CD4-positive, alpha-beta T cell treated with Interleukin-17A for 4 hours (primary cell): ENCODE data around the gene SLC13A5.
"Not testable (repeated sequence)": the region's sequence is repeated elsewhere in the genome, so short reads cannot be mapped to it uniquely, and the experiment has no call there.

ENCODE experiments used
- DNase-seq: peaks from one replicate; pipeline ENCODE4 v3.0.0-alpha.2; 2020; ENCODE audit warnings: mixed read lengths

Gene SLC13A5

GRCh38 chr17:6683081-6683684 is 30.0 kb downstream of the SLC13A5 start:
- no peak for DNase-seq

- DNase-seq = no peak
Observed at GRCh38 chr17:6682339-6682738, 30.8 kb downstream of the SLC13A5 start.

DNA sequence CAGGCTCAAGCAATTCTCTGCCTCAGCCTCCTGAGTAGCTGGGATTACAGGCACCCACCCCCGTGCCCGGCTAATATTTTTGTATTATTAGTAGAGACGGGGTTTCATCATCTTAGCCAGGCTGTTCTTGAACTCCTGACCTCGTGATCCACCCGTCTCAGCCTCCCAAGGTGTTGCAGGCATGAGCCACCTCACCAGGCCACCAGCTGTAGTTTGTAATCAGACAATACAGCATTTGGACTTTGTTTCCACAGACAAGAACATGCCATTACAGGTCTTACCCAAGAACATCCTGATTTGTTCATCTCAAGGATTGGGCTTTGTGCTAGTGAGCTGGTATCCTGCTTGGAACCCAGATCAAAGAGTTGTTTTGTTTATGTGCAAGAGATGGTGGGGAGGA is 31.5 kb downstream of the SLC13A5 start:
- DNase-seq = no peak

GRCh38 chr17:6681176-6681575 is 32.0 kb downstream of the SLC13A5 start:
- no peak for DNase-seq

GRCh38 chr17:6679241-6679640 is 33.9 kb downstream of the SLC13A5 start:
- no peak for DNase-seq

- no peak for DNase-seq
Observed at GRCh38 chr17:6677946-6678345, 35.2 kb downstream of the SLC13A5 start.

DNA sequence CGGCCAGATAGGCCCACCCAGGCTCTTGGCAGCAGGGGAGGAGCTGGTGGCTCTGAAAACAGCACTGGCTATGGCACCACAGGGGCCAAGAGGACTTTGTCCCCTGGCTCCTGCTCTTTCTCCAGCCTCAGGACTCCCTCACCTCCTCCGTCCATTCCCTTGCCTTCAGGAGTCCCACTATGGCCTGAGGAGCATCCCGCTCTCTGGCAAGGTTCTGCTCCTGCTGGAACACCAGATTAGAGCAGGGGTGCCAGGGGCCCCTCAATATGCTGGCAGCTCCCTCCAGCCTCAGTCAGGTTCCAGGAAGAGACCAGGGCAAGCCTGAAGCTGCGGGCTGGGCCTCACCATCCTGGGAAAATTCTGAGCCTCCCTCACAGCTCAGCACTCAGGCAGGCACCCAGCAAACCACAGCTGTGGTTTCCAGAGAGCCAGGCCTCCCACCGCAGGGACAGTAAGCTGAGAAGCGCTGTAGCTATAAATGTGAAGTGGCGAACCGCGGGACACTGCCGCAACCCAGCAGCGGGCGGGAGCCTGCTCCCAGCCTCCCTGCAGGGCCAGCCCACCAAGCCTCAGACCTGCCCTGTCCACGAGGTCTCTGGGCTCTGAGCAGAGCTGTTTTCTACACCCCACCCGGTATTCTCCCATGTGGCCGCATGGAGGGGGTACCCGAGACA is 35.9 kb downstream of the SLC13A5 start:
- DNase-seq = no peak

GRCh38 chr17:6676802-6677157 is 36.4 kb downstream of the SLC13A5 start:
- DNase-seq = no peak

- no peak for DNase-seq
Observed at GRCh38 chr17:6675201-6675825, 37.9 kb downstream of the SLC13A5 start.

- no peak for DNase-seq
Observed at GRCh38 chr17:6674586-6674985, 38.6 kb downstream of the SLC13A5 start.

GRCh38 chr17:6671431-6671830 is 41.7 kb downstream of the SLC13A5 start:
- no peak for DNase-seq

DNA sequence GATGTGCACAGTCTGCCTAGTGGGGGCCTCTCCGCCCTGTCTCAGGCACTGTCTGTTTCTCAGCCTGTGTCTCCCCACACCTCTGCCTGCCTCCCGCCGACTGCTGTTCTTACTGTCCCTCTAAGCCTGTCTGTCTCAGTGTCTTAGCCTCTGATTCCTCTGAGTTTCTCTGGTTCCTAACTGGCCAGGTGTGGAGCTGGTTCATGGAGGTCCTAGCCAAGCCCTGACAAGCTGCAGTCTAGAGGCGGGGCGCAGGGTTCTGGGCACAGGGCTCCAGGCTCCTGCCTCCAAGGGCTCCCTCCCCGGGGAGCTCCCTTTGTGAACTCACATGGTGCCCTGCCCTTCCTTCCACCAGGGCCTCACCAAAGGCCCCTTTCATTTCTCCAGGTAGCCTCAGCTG is 42.2 kb downstream of the SLC13A5 start:
- no peak for DNase-seq

- no peak for DNase-seq
Observed at GRCh38 chr17:6670571-6670970, 42.6 kb downstream of the SLC13A5 start.

DNA sequence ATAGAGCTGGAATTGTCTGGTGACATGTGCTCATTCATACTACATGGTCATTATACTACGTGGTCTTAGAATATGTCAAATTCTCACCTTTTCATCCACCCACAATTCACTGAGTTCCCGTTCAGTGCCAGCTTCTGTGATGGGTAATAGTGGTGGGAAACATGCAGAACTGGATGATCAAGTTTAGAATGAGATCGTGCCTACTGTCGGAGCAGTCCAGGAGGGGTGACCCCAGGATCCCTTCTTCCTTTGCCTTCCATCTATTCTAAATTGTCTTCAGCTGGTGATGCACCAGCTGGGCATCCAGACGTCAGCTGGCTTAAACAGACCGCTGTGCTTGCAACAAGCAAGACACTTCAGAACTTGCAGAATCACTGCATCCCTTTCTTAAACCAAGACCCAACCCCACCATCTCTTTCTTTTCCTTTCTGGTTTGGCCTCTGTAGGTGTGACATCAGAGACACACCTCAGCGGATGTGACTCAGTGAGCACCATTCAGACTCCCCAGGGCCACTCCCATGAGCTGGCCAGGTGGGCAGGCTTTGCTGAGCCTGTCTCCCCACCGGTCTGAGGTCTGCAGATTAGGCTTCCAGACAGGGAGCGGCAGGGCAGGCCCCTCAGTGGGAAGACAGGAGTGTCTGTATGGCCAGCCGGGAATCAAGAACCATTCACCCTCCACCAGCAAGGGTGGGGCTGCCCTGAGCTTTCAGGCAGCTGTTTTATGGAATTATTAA is 43.5 kb downstream of the SLC13A5 start:
- no peak for DNase-seq

- DNase-seq = no peak
Observed at GRCh38 chr17:6668727-6669425, 44.3 kb downstream of the SLC13A5 start.

- DNase-seq = no peak
Observed at GRCh38 chr17:6668219-6668618, 45.0 kb downstream of the SLC13A5 start.

- DNase-seq = no peak
Observed at GRCh38 chr17:6667516-6667915, 45.7 kb downstream of the SLC13A5 start.

DNA sequence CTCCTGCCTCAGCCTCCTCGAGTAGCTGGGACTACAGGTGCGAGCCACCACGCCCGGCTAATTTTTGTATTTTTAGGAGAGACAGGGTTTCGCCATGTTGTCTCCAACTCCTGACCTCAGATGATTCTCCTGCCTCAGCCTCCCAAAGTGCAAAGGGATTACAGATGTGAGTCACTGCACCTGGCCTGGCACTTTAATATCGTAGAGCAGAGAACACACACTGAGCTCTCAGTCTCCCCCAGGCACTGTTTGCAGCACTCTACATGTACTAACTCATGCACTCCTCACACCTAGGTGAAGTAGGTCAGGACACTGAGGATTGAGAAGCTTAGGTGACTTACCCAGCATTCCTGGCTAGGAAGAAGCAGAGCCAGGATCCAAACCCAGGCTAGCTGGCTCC is 46.6 kb downstream of the SLC13A5 start:
- no peak for DNase-seq

DNA sequence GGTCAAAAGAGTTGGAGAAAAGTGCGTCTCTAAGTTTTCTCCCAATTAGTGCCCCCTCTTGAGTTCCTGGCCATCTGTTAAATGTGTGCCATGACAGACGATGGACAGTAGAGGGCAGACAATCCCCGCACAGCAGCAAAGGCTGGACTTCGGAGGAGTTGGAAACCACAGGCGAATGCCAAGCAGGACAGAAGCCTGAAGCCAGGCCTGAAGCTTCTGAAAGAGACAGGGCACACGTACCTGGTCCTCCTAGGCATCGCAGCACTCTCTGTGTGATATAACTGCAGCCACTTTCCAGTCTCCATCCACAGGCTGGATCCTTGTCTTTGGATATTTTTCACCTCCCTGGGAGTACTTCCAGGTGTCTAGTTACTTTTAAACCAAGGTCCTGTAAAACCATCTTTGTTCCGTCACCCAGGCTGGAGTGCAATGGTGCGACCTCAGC is 47.1 kb downstream of the SLC13A5 start:
- peak; percentile 58 for DNase-seq

DNA sequence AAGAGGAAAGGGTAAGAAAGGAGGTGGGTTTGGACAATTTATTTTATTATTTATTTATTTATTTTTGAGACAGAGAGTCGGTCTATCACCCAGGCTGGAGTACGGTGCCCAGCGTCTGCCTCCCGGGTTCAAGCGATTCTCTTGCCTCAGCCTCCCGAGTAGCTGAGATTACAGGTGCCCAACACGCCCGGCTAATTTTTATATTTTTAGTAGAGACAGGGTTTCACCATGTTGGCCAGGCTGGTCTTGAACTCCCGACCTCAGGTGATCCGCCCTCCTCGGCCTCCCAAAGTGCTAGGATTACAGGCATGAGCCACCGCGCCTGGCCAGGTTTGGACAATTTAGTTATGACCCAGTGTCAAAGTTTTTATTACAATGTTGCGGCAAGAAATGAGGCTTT is 50.0 kb downstream of the SLC13A5 start:
- not testable (repeated sequence) for DNase-seq

DNA sequence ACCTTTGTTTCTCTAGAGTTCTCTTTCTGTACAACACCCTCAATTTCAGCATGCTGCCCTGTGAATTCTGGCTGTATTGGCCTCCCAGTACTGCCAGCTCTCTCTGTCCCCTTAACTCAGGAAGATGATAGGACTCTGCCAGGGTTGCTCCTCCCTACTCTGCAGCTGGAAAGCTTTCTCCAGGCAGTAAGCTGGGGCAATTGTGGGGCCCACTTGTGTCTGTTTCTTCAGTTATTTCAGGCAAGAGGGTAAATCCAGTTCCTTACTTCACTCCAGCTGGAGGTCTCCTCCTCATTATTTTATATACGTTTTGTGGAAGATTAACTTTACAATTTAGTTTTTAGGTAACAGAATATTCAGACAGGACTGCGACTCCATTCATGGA is 51.7 kb downstream of the SLC13A5 start:
- DNase-seq = no peak

DNA sequence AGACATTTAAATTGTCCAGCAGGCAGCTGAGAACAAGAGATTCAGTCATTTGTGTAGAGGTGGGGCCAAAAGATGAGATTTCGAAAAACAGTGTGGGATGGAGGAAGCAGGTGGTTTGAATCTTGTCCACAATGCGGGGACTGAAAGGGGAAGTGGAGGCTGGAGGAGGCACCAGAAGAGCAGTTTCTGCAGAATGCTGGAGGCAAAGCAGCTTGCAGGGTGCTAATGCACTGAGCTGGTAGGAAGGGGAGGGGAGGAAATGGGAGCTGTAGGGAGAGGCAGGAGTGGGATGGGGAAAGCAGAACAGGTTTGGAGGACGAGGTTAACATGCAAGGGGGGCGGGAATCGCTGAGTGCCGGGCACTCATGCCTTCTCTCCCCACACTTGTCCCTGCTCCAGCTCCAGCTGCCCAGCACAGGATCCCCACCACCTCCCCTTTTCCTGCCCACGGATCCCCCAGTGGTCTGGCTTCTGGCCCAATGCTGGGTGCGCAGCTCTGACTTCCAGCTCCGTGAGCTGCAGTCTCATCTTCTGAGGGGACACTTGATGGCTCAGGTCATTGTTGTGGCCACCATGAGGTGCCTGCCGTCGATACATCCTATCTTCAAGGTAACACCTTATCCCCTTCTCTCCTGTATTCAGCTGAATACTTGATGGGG is 52.2 kb downstream of the SLC13A5 start:
- DNase-seq = no peak

- DNase-seq = no peak
Observed at GRCh38 chr17:6660101-6660500, 53.1 kb downstream of the SLC13A5 start.
